Endothelial cell (in vitro differentiated cells): ENCODE results near the gene MMP25. TPM values are rescaled to one million over a fixed set of nuclear protein-coding genes. Genes with fewer than 3 reads are reported as not detected.

ENCODE experiments used
- DNase-seq: peaks from one replicate; pipeline ENCODE4 v3.0.0; 2021; ENCODE audit warnings: low spot score
- H3K27ac Mint-ChIP-seq: one replicate; pipeline ENCODE4 v1.8.0; 2021; ENCODE audit warnings: mixed read lengths, inconsistent platforms; ENCODE audit not compliant: unreplicated experiment
- H3K27me3 Mint-ChIP-seq: one replicate; pipeline ENCODE4 v1.8.0; 2021; ENCODE audit warnings: mild to moderate bottlenecking, moderate library complexity, mixed read lengths, inconsistent platforms; ENCODE audit not compliant: unreplicated experiment
- H3K36me3 Mint-ChIP-seq: one replicate; pipeline ENCODE4 v1.8.0; 2021; ENCODE audit warnings: mild to moderate bottlenecking, low read depth, mixed read lengths, inconsistent platforms; ENCODE audit not compliant: unreplicated experiment
- H3K4me1 Mint-ChIP-seq: one replicate; pipeline ENCODE4 v1.8.0; 2021; ENCODE audit warnings: mild to moderate bottlenecking, mixed read lengths, inconsistent platforms; ENCODE audit not compliant: unreplicated experiment
- H3K4me3 Mint-ChIP-seq: one replicate; pipeline ENCODE4 v1.8.0; 2021; ENCODE audit warnings: mild to moderate bottlenecking, mixed read lengths, inconsistent platforms; ENCODE audit not compliant: unreplicated experiment
- H3K9me3 Mint-ChIP-seq: one replicate; pipeline ENCODE4 v1.8.0; 2021; ENCODE audit warnings: mixed read lengths, inconsistent platforms; ENCODE audit not compliant: unreplicated experiment
- CTCF ChIP-seq: fragments of 200-600 bp; sonication (generic); IDR thresholded peaks from one replicate; pipeline ENCODE4 v1.5.0; 2021; ENCODE audit warnings: antibody characterized with exemption; ENCODE audit not compliant: unreplicated experiment
- total RNA-seq: library from RNA; stranded (reverse); fragmentation: NEBNext Ultra II Directional; extraction: Animal tissue kit (Norgen Biotek cat#: 25700); gene quantifications from one replicate; pipeline ENCODE4 v1.2.1, GENCODE V29; 2021; ENCODE audit not compliant: unreplicated experiment

Gene MMP25
- total RNA-seq, 1 donor from 2014 or later, result 5.4 TPM

- peak within 1 kb of the TSS; percentile 86 for H3K4me3 Mint-ChIP-seq
- H3K27ac Mint-ChIP-seq, result peak within 1 kb of the TSS; percentile 70
- H3K4me1 Mint-ChIP-seq, result peaks cover 18% of the 10 kb centered on the region
- peaks cover 20% of the 10 kb centered on the region for H3K27me3 Mint-ChIP-seq
- H3K36me3 Mint-ChIP-seq, result peaks cover 5% of the 10 kb centered on the region
- DNase-seq, result peak; percentile 89
- TF ChIP-seq CTCF, result peak; percentile 73
- no peaks in the 10 kb centered on the region for H3K9me3 Mint-ChIP-seq
Measured at GRCh38 chr16:3017794-3018506, 28.4 kb upstream of the MMP25 start, which contains the start of gene CLDN6. CLDN6 (minus strand) TSS chr16:3018183; CDS start chr16:3016021, 2,162 bp downstream.

GRCh38 chr16:3019594-3020246, 26.6 kb upstream of the MMP25 start:
- Mint-ChIP-seq H3K36me3 (peaks cover 4% of the 10 kb centered on the region), H3K4me1 (peaks cover 26% of the 10 kb centered on the region), H3K27ac (no peak overlapping the region), H3K27me3 (peaks cover 26% of the 10 kb centered on the region), H3K4me3 (peak overlapping the region; percentile 77), H3K9me3 (no peaks in the 10 kb centered on the region)
- TF ChIP-seq CTCF, result no peak
- DNase-seq, result no peak

- peaks cover 26% of the 10 kb centered on the region for H3K4me1 Mint-ChIP-seq
- TF ChIP-seq CTCF, result no peak
- no peaks in the 10 kb centered on the region for H3K36me3 Mint-ChIP-seq
- H3K4me3 Mint-ChIP-seq, result peak within 1 kb of the TSS; percentile 77
- H3K27me3 Mint-ChIP-seq, result peaks cover 26% of the 10 kb centered on the region
- H3K9me3 Mint-ChIP-seq, result no peaks in the 10 kb centered on the region
- no peak within 1 kb of the TSS for H3K27ac Mint-ChIP-seq
- DNase-seq, result peak; percentile 72
Measured at GRCh38 chr16:3020247-3020603, 26.1 kb upstream of the MMP25 start, which contains the start of gene TNFRSF12A. TNFRSF12A (plus strand) TSS chr16:3020368; CDS start chr16:3020398, 30 bp downstream.

GRCh38 chr16:3020604-3021448, 25.5 kb upstream of the MMP25 start:
- Mint-ChIP-seq H3K4me1 (peaks cover 26% of the 10 kb centered on the region), H3K9me3 (no peaks in the 10 kb centered on the region), H3K27ac (no peak overlapping the region), H3K36me3 (no peaks in the 10 kb centered on the region), H3K4me3 (peak overlapping the region; percentile 65), H3K27me3 (peaks cover 25% of the 10 kb centered on the region)
- no peak for TF ChIP-seq CTCF
- DNase-seq, result no peak
